SH-SY5Y (cell line): ENCODE measurements around the gene ACTR2.

ENCODE experiments used
- GATA2 ChIP-seq: IDR thresholded peaks from 2 replicates; pipeline ENCODE4 v1.6.1; 2011; ENCODE audit warnings: mild to moderate bottlenecking, low read depth, low read length
- GATA3 ChIP-seq: IDR thresholded peaks from 2 replicates; pipeline ENCODE4 v1.6.1; 2011; ENCODE audit warnings: low read depth, mild to moderate bottlenecking, low read length, moderate library complexity

DNA sequence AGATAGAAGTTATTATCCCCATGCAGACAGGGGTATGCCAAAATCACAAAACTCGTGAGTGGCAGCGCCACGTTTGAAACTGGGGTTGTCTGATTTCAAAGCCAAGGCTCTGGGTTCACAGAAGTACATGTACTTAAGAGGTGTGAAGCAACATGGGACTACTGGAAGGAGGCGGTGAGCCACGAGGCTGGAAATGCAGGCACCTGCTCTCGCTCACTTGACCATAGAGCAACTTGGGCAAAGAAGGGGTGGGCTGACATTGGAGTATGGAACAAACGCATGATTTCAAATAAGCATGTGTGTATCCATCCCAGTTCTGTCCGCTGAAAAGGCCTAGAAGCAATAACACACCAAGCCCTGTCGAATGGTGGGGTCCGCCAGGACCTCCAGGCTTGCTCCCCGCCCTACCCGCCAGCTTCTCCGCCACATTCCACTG, 593 bp upstream of the ACTR2 start:
- TF ChIP-seq GATA2: no peak
- no peak for TF ChIP-seq GATA3
